ENCODE data around the gene CPTP. TPM values are rescaled to one million over a fixed set of nuclear protein-coding genes. Genes with fewer than 3 reads are reported as not detected.

Gene CPTP
- total and polyA plus RNA-seq, 2 of the 13 experiments (the other 11 are each of a cell fraction or from before 2014, with no cell fraction given) = 5.5 to 9.3 TPM

GRCh38 chr1:1282998-1283397 is 41.6 kb upstream of the CPTP start:
- ATAC-seq = no peak
- H3K36me3 ChIP-seq (replicated peaks in 1 of 2; ENCODE audit: control insufficient read depth in 1 of 2, insufficient read depth in 2 of 2, low read length in 2 of 2) = no peaks in the 10 kb centered on the region
- no peak for TF ChIP-seq SRF (IDR thresholded peaks at IDR 0.05; ENCODE audit: low read depth, low read length)
- no peak for TF ChIP-seq NR2F6 (IDR thresholded peaks at IDR 0.05)
- no peak for TF ChIP-seq NR2F6 (CRISPR knock-in tag; IDR thresholded peaks at IDR 0.05)
- no peak for TF ChIP-seq MTF2 (CRISPR knock-in tag; IDR thresholded peaks at IDR 0.05; ENCODE audit: borderline replicate concordance)
- TF ChIP-seq ELF1 (CRISPR knock-in tag; IDR thresholded peaks at IDR 0.05) = no peak
- no peak for TF ChIP-seq ZNF563 (CRISPR knock-in tag; IDR thresholded peaks at IDR 0.05)
- no peak for TF ChIP-seq KLF9 (CRISPR knock-in tag; IDR thresholded peaks at IDR 0.05; ENCODE audit: low read depth)
- no peak for TF ChIP-seq ZNF329 (CRISPR knock-in tag; IDR thresholded peaks at IDR 0.05; ENCODE audit: low read depth)
- TF ChIP-seq MXD1 (CRISPR knock-in tag; IDR thresholded peaks at IDR 0.05) = no peak
- no peak for TF ChIP-seq AFF4 (CRISPR knock-in tag; IDR thresholded peaks at IDR 0.05)
- TF ChIP-seq ZNF367 (CRISPR knock-in tag; IDR thresholded peaks at IDR 0.05; ENCODE audit: borderline replicate concordance) = no peak
- TF ChIP-seq ZNF672 (CRISPR knock-in tag; IDR thresholded peaks at IDR 0.05) = no peak
- no peak for TF ChIP-seq SRY (CRISPR knock-in tag; IDR thresholded peaks at IDR 0.05)
- H3K9ac ChIP-seq (ENCODE audit: insufficient read depth, low read depth, low read length) = no peak overlapping the region
- FAIRE-seq = no peak
- CTCF ChIA-PET (ENCODE audit: low intra/inter-chr PET ratio, low total read pairs) = no interaction called here
- DNase-seq (ENCODE audit: low spot score) = no peak
- H3K27ac ChIP-seq (ENCODE audit: extremely low read length, insufficient read depth, low read length) = no peak overlapping the region
- no peak overlapping the region for H3K4me3 ChIP-seq (replicated peaks in 1 of 3; ENCODE audit: insufficient read depth in 1 of 3, low read depth in 2 of 3, low read length in 3 of 3)
- no peaks in the 10 kb centered on the region for H3K9me3 ChIP-seq (ENCODE audit: low read length)
- H3K27me3 ChIP-seq (ENCODE audit: control insufficient read depth in 1 of 2, insufficient read depth in 2 of 2, low read length in 2 of 2) = peaks cover 0 to 2% of the 10 kb centered on the region in 2 experiments; a peak in 1 of 5 replicates
- no peaks in the 10 kb centered on the region for H3K79me2 ChIP-seq (ENCODE audit: insufficient read depth, low read length)
- H2AFZ ChIP-seq (ENCODE audit: low read length) = no peak overlapping the region
- POLR2A ChIA-PET = no interaction called here
- no TSS peak for BruUV-seq (replicated peaks)
- no peak overlapping the region for H3K4me2 ChIP-seq (ENCODE audit: low read depth, low read length)
- intact Hi-C loops (cut with micrococcal nuclease; ENCODE audit: unreplicated experiment) (no loop called here), in situ Hi-C loops (cut with HindIII; ENCODE audit: extremely low pct_ligation_motif_present, low pct_unique_long_range_greater_than_20kb) (no loop called here)
- H3K4me1 ChIP-seq (ENCODE audit: insufficient read depth, low read length) = peaks cover 67% of the 10 kb centered on the region
- WGBS (ENCODE audit: low lambda C conversion rate) = 91% methylated on average over 12 of the region's 14 CpGs
- H4K20me1 ChIP-seq (ENCODE audit: insufficient read depth, low read length) = no peaks in the 10 kb centered on the region
